ENCODE data around the gene B3GAT1.

- TF ChIP-seq, protein P1, sequence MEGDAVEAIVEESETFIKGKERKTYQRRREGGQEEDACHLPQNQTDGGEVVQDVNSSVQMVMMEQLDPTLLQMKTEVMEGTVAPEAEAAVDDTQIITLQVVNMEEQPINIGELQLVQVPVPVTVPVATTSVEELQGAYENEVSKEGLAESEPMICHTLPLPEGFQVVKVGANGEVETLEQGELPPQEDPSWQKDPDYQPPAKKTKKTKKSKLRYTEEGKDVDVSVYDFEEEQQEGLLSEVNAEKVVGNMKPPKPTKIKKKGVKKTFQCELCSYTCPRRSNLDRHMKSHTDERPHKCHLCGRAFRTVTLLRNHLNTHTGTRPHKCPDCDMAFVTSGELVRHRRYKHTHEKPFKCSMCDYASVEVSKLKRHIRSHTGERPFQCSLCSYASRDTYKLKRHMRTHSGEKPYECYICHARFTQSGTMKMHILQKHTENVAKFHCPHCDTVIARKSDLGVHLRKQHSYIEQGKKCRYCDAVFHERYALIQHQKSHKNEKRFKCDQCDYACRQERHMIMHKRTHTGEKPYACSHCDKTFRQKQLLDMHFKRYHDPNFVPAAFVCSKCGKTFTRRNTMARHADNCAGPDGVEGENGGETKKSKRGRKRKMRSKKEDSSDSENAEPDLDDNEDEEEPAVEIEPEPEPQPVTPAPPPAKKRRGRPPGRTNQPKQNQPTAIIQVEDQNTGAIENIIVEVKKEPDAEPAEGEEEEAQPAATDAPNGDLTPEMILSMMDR (IDR thresholded peaks at IDR 0.05): no peak
- TF ChIP-seq POLR2A (IDR thresholded peaks at IDR 0.05): no peak
Observed at GRCh38 chr11:134386945-134387344, 25.1 kb downstream of the B3GAT1 start.
